ENCODE results near the gene FASTKD2. TPM values are rescaled to one million over a fixed set of nuclear protein-coding genes. Genes with fewer than 3 reads are reported as not detected.

The FASTKD2 gene
- total and polyA plus RNA-seq, 2 of the 4 experiments (the other 2 are of a cell fraction) = 17.6 to 50.4 TPM

DNA sequence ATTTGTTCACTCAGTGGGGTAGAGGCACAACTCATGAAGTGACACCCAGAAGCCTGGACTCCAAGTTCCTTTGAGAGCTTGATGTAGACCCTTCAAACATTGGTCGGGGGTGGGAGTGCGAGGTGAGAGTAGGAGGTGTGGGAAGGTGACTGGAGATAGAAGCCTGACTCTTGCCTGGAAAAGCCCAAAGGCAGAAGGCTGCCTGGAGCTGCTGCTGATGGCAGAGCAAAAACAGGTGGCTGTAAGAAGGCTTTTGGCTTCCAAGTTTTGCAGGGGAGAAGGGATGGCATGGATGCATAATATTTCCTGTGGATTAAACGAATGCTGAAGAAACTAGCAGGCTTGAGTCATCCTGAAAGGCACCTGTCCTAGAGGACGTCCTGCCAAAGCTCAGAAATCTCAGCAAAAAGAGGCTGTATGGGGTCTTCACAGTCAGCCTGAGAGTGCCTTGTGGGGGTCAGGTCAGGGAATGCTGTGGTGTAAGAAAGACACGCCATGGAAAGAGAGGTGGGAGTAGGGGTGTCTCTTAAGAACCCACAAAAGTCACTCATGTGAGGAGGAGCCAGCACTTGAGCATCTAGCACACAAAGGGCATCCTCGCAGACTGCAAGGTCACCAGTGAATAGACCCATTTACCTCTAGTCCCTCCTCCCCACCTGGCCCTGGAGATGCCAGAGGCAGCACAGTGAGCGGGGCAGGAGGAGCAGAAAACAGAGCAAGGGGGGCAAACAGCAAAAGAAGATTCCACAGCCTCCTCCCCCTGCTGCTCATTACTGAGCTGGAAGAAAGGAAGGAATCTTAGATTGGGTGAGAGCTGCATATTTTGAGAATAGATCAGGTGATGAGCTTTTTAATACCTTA lies 37.5 kb downstream of the FASTKD2 start:
- Histone ChIP-seq H2AK9ac (replicated peaks; ENCODE audit: low read depth, low read length, poor library complexity) (peak overlapping the region; percentile 10), H3K18ac (ENCODE audit: low read depth, low read length) (no peak overlapping the region), H3K4ac (ENCODE audit: low read depth, low read length) (no peak overlapping the region), H3K9me3 (ENCODE audit: control insufficient read depth, insufficient read depth, low read length) (no peaks in the 10 kb centered on the region), H3K36me3 (ENCODE audit: control insufficient read depth, insufficient read depth, low read length) (no peaks in the 10 kb centered on the region; the same call in 1 of the 2 replicates), H3K56ac (ENCODE audit: extremely low read depth, insufficient read depth, low read length) (no peak overlapping the region), H2BK120ac (ENCODE audit: low read depth, low read length) (no peak overlapping the region), H3K14ac (replicated peaks; ENCODE audit: low read depth, low read length) (no peak overlapping the region), H4K20me1 (ENCODE audit: insufficient read depth, low read length) (no peaks in the 10 kb centered on the region), H3K9me1 (ENCODE audit: insufficient read depth, low read length) (no peaks in the 10 kb centered on the region), H4K91ac (ENCODE audit: insufficient read depth, low read depth, low read length) (no peak overlapping the region), H3K27ac (ENCODE audit: insufficient read depth, low read length) (no peak overlapping the region), H2BK5ac (ENCODE audit: low read depth, low read length, poor library complexity, severe bottlenecking) (no peak overlapping the region), H3K4me1 (ENCODE audit: control insufficient read depth, insufficient read depth, low read length) (no peaks in the 10 kb centered on the region), H3K23ac (ENCODE audit: low read depth, low read length) (no peak overlapping the region), H2BK15ac (ENCODE audit: low read depth, low read length) (no peak overlapping the region), H4K5ac (ENCODE audit: low read depth, low read length) (no peak overlapping the region), H2BK20ac (ENCODE audit: low read depth, low read length) (no peak overlapping the region), H3K79me1 (ENCODE audit: low read depth in 1 of 2, low read length in 2 of 2) (no peaks in the 10 kb centered on the region), H3K9ac (ENCODE audit: low read depth, low read length) (no peak overlapping the region), H2AK5ac (ENCODE audit: low read depth, low read length) (no peak overlapping the region), H3K27me3 (ENCODE audit: control insufficient read depth, insufficient read depth, low read length) (no peaks in the 10 kb centered on the region), H4K8ac (ENCODE audit: low read depth in 2 of 2, low read length in 2 of 2) (no peak overlapping the region), H2AFZ (replicated peaks; ENCODE audit: low read length, poor library complexity) (no peak overlapping the region), H3K4me3 (ENCODE audit: insufficient read depth, low read depth, low read length) (no peak overlapping the region), H3K4me2 (ENCODE audit: low read depth, low read length) (no peak overlapping the region)
- in situ Hi-C loops (cut with MboI; ENCODE audit: low sequenced_read_pairs) (no loop called here), intact Hi-C loops (cut with micrococcal nuclease) (loop anchor here (10.0 kb wide), 1 partner anchor 942 kb away; no protein-coding TSS in a partner anchor), dilution Hi-C loops (cut with HindIII; ENCODE audit: low sequenced_read_pairs, unreplicated experiment) (no loop called here)
- ATAC-seq (ENCODE audit: low read depth) = no peak
- no TSS peak for BruUV-seq (replicated peaks)
- POLR2A ChIA-PET (ENCODE audit: unreplicated experiment) = no interaction called here
- CTCF ChIA-PET = interaction anchor here (1.6 kb wide), 1 partner anchor 671 kb away, joined by 4 read pairs; no protein-coding TSS in a partner anchor
- TF ChIP-seq RFX5 (IDR thresholded peaks at IDR 0.05; ENCODE audit: low read depth, low read length) = no peak
- no peak for TF ChIP-seq CHD1 (IDR thresholded peaks at IDR 0.05; ENCODE audit: low read depth, low read length)
- TF ChIP-seq RCOR1 (IDR thresholded peaks at IDR 0.05; ENCODE audit: insufficient replicate concordance, low read length) = no peak
- no peak for TF ChIP-seq RAD21 (IDR thresholded peaks at IDR 0.05; ENCODE audit: low read length)
- TF ChIP-seq ELK1 (IDR thresholded peaks at IDR 0.05; ENCODE audit: borderline replicate concordance, low read depth, low read length) = no peak
- TF ChIP-seq, protein P1, sequence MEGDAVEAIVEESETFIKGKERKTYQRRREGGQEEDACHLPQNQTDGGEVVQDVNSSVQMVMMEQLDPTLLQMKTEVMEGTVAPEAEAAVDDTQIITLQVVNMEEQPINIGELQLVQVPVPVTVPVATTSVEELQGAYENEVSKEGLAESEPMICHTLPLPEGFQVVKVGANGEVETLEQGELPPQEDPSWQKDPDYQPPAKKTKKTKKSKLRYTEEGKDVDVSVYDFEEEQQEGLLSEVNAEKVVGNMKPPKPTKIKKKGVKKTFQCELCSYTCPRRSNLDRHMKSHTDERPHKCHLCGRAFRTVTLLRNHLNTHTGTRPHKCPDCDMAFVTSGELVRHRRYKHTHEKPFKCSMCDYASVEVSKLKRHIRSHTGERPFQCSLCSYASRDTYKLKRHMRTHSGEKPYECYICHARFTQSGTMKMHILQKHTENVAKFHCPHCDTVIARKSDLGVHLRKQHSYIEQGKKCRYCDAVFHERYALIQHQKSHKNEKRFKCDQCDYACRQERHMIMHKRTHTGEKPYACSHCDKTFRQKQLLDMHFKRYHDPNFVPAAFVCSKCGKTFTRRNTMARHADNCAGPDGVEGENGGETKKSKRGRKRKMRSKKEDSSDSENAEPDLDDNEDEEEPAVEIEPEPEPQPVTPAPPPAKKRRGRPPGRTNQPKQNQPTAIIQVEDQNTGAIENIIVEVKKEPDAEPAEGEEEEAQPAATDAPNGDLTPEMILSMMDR (conservative IDR thresholded peaks at IDR 0.05; ENCODE audit: low read depth, low read length) = no peak
- no peak for TF ChIP-seq FOS (IDR thresholded peaks at IDR 0.05; ENCODE audit: low read depth, low read length)
- no peak for TF ChIP-seq USF2 (IDR thresholded peaks at IDR 0.05; ENCODE audit: low read depth, low read length)
- TF ChIP-seq MXI1 (IDR thresholded peaks at IDR 0.05; ENCODE audit: borderline replicate concordance, low read depth, low read length) = no peak
- 68% methylated on average over 2 of the region's 7 CpGs; no CpG with 5 or more reads in 1 of the 2 experiments for WGBS, 2 experiments (ENCODE audit: extremely low coverage in 2 of 2, insufficient read length in 1 of 2)
- DNase-seq = no peak
